HL-60 (cell line): ENCODE data around the gene ACCS.

ENCODE experiments used
- DNase-seq, 2 experiments: peaks; one replicate each; pipeline ENCODE4 v3.0.0-alpha.2; 2010 to 2020; ENCODE audit warnings: low read depth in 1 of 2, low spot score in 1 of 2
- H3K27ac ChIP-seq: fragments of 250-450 bp; sonication (Bioruptor Pico); replicated peaks from 2 replicates; pipeline ENCODE4 v1.5.1; 2020; ENCODE audit warnings: mild to moderate bottlenecking, moderate library complexity
- H3K27me3 ChIP-seq: fragments of 250-450 bp; sonication (Bioruptor Pico); 2 replicates; pipeline ENCODE4 v1.5.1; 2021; ENCODE audit warnings: mild to moderate bottlenecking, moderate library complexity; ENCODE audit not compliant: insufficient read depth, poor library complexity, severe bottlenecking
- H3K4me3 ChIP-seq: replicated peaks from 2 replicates; pipeline ENCODE4 v1.5.1; 2011; ENCODE audit warnings: mild to moderate bottlenecking, control low read depth, low read length; ENCODE audit not compliant: insufficient read depth
- CTCF ChIP-seq: IDR thresholded peaks from one replicate; pipeline ENCODE4 v1.5.1; 2011; ENCODE audit warnings: low read length, control low read depth, inconsistent platforms; ENCODE audit not compliant: insufficient read depth
- GABPA ChIP-seq: IDR thresholded peaks from 2 replicates; pipeline ENCODE4 v1.6.1; 2012; ENCODE audit warnings: low read depth
- POLR2AphosphoS5 ChIP-seq: IDR thresholded peaks from 2 replicates; pipeline ENCODE4 v1.6.1; 2012; ENCODE audit warnings: low read depth
- REST ChIP-seq: IDR thresholded peaks from 2 replicates; pipeline ENCODE4 v1.6.1; 2012; ENCODE audit warnings: low read depth; ENCODE audit not compliant: insufficient replicate concordance
- SPI1 ChIP-seq: IDR thresholded peaks from 2 replicates; pipeline ENCODE4 v1.6.1; 2012; ENCODE audit warnings: low read depth, mild to moderate bottlenecking, borderline replicate concordance

Gene ACCS

GRCh38 chr11:44058275-44058674 lies 7.8 kb upstream of the ACCS start:
- Histone ChIP-seq H3K4me3 (no peak overlapping the region), H3K27ac (no peak overlapping the region), H3K27me3 (peaks cover 3% of the 10 kb centered on the region)
- TF ChIP-seq SPI1 (no peak), REST (no peak), CTCF (no peak), POLR2AphosphoS5 (no peak), GABPA (no peak)
- DNase-seq, result no peak

- no peak overlapping the region for H3K27ac ChIP-seq
- H3K27me3 ChIP-seq, result no peaks in the 10 kb centered on the region
- no peak for TF ChIP-seq POLR2AphosphoS5
- no peak for TF ChIP-seq GABPA
- no peak for TF ChIP-seq SPI1
- TF ChIP-seq REST, result no peak
- no peak overlapping the region for H3K4me3 ChIP-seq
- DNase-seq, result no peak
Observed at GRCh38 chr11:44065161-44065661, 859 bp upstream of the ACCS start.

GRCh38 chr11:44066732-44067141 lies 667 bp downstream of the ACCS start:
- DNase-seq, result no peak
- Histone ChIP-seq H3K27me3 (no peaks in the 10 kb centered on the region), H3K27ac (no peak overlapping the region), H3K4me3 (peak overlapping the region; percentile 45)
- TF ChIP-seq GABPA, result no peak
- no peak for TF ChIP-seq CTCF
- no peak for TF ChIP-seq REST
- TF ChIP-seq SPI1, result no peak
- no peak for TF ChIP-seq POLR2AphosphoS5
